ENCODE data around the gene SERPINI2.

GRCh38 chr3:167396075-167396474 is 77.8 kb downstream of the SERPINI2 start:
- TF ChIP-seq CTCF (IDR thresholded peaks at IDR 0.05) (no peak), ZFX (IDR thresholded peaks at IDR 0.05; ENCODE audit: borderline replicate concordance) (no peak)

All from 22Rv1 (cell line).